GM19455 (cell line): ENCODE data around the gene CELF5.
"Not testable (repeated sequence)": the region's sequence is repeated elsewhere in the genome, so short reads cannot be mapped to it uniquely, and the experiment has no call there.

Source experiments
- ATAC-seq: cut with Tn5 transposase; IDR thresholded peaks from one replicate; pipeline ENCODE4 v1.9.1; 2021; ENCODE audit not compliant: unreplicated experiment

Gene CELF5

GRCh38 chr19:3289971-3290569, 65.6 kb downstream of the CELF5 start:
- ATAC-seq, result no peak

GRCh38 chr19:3290858-3291257, 66.4 kb downstream of the CELF5 start:
- not testable (repeated sequence) for ATAC-seq

GRCh38 chr19:3291644-3292043, 67.2 kb downstream of the CELF5 start:
- no peak for ATAC-seq

- ATAC-seq, result no peak
Observed at GRCh38 chr19:3292958-3293529, 68.6 kb downstream of the CELF5 start.

GRCh38 chr19:3293560-3293959, 69.1 kb downstream of the CELF5 start:
- ATAC-seq, result no peak

- no peak for ATAC-seq
Observed at GRCh38 chr19:3294080-3294850, 69.8 kb downstream of the CELF5 start.

- ATAC-seq, result no peak
Observed at GRCh38 chr19:3295581-3295980, 71.1 kb downstream of the CELF5 start.

GRCh38 chr19:3296034-3296433, 71.6 kb downstream of the CELF5 start:
- no peak for ATAC-seq

- ATAC-seq, result no peak
Observed at GRCh38 chr19:3296446-3296845, 72.0 kb downstream of the CELF5 start.

GRCh38 chr19:3298853-3299449, 74.5 kb downstream of the CELF5 start:
- no peak for ATAC-seq

GRCh38 chr19:3300566-3300965, 76.1 kb downstream of the CELF5 start:
- ATAC-seq, result not testable (repeated sequence)

- ATAC-seq, result no peak
Observed at GRCh38 chr19:3302755-3303154, 78.3 kb downstream of the CELF5 start.

GRCh38 chr19:3304871-3305423, 80.5 kb downstream of the CELF5 start:
- ATAC-seq, result no peak

- no peak for ATAC-seq
Observed at GRCh38 chr19:3309724-3310123, 85.3 kb downstream of the CELF5 start.

GRCh38 chr19:3310280-3310679, 85.8 kb downstream of the CELF5 start:
- no peak for ATAC-seq

- ATAC-seq, result no peak
Observed at GRCh38 chr19:3310711-3311110, 86.2 kb downstream of the CELF5 start.

GRCh38 chr19:3313199-3313575, 88.7 kb downstream of the CELF5 start:
- ATAC-seq, result no peak

GRCh38 chr19:3314962-3315675, 90.7 kb downstream of the CELF5 start:
- no peak for ATAC-seq

- no peak for ATAC-seq
Observed at GRCh38 chr19:3315676-3315973, 91.2 kb downstream of the CELF5 start.

- no peak for ATAC-seq
Observed at GRCh38 chr19:3316132-3316648, 91.7 kb downstream of the CELF5 start.

- ATAC-seq, result no peak
Observed at GRCh38 chr19:3316659-3317207, 92.3 kb downstream of the CELF5 start.
